Esophagus muscularis mucosa (tissue), 4 donors: Measurements from ENCODE around the gene DNPH1. TPM values are rescaled to one million over a fixed set of nuclear protein-coding genes. Genes with fewer than 3 reads are reported as not detected.
A peak's percentile ranks its signal among the peaks of the same experiment; 100 is the strongest.

Experiments used
- DNase-seq: peaks from one replicate; pipeline ENCODE4 v3.0.0-alpha.2; 2017; ENCODE audit errors: extremely low spot score
- H3K27ac ChIP-seq, 4 donors: fragments of 200-600 bp; sonication (generic); replicated peaks in 1 of 4; 1 replicate in 3 of 4; 2 replicates in 1 of 4; pipeline ENCODE4 v1.5.1; 2016 to 2019; ENCODE audit warnings: mild to moderate bottlenecking in 1 of 4
- H3K27me3 ChIP-seq, 4 donors: fragments of 200-600 bp; sonication (generic); one replicate each; pipeline versions ENCODE4 v1.5.1 to v1.6.0; 2016 to 2019
- H3K36me3 ChIP-seq, 4 donors: fragments of 200-600 bp; sonication (generic); one replicate each; pipeline ENCODE4 v1.5.1; 2016 to 2019
- H3K4me1 ChIP-seq, 4 donors: fragments of 200-600 bp; sonication (generic); one replicate each; pipeline ENCODE4 v1.5.1; 2016 to 2019
- H3K4me3 ChIP-seq, 4 donors: fragments of 200-600 bp; sonication (generic); 1 replicate in 2 of 4; 2 replicates in 2 of 4; pipeline ENCODE4 v1.5.1; 2016 to 2019; ENCODE audit warnings: mild to moderate bottlenecking in 4 of 4, moderate library complexity in 1 of 4
- H3K9me3 ChIP-seq, 4 donors: fragments of 200-600 bp; sonication (generic); 1 replicate in 3 of 4; 2 replicates in 1 of 4; pipeline ENCODE4 v1.5.1; 2016 to 2019
- CTCF ChIP-seq, 3 experiments: fragments of 200-600 bp in 2 of 3; fragments of 450-650 bp in 1 of 3; sonication (generic) in 2 of 3; IDR thresholded peaks; one replicate each; pipeline ENCODE4 v1.5.1; 2017 to 2019; ENCODE audit warnings: antibody characterized with exemption in 3 of 3, mild to moderate bottlenecking in 2 of 3, moderate library complexity in 1 of 3
- EP300 ChIP-seq: sonication (generic); formaldehyde crosslinking; IDR thresholded peaks from one replicate; pipeline ENCODE4 v1.6.1; 2017; ENCODE audit warnings: antibody characterized with exemption
- POLR2A ChIP-seq: fragments of 450-650 bp; IDR thresholded peaks from one replicate; pipeline ENCODE4 v1.6.1; 2017; ENCODE audit warnings: antibody characterized with exemption, moderate library complexity, mild to moderate bottlenecking, low read depth
- POLR2AphosphoS5 ChIP-seq, 2 donors: sonication (generic); formaldehyde crosslinking; IDR thresholded peaks; one replicate each; pipeline ENCODE4 v1.6.1; 2017; ENCODE audit warnings: antibody characterized with exemption in 2 of 2
- WGBS: methylation state at CpG from one replicate; pipeline ENCODE4 v1.1.5; 2018; 5-methylcytosine and 5-hydroxymethylcytosine counted together
- intact Hi-C: fragments of 100-400 bp; cut with DNase I; formaldehyde crosslinking; loops from one replicate; pipeline ENCODE4 v1.15.1; 2023
- total RNA-seq, 4 donors: library from RNA; depleted of rRNA; stranded (reverse); fragments of >200 nt; gene quantifications; one replicate each; pipeline versions ENCODE4 v1.1.0 to v1.2.1, GENCODE V29; 2016

Gene DNPH1
- 10 to 100 TPM; 60.5 to 70.2 (median 65.3) TPM for total RNA-seq

- WGBS = 22% methylated on average over 10 of the region's 82 CpGs
- DNase-seq = no peak
- Histone ChIP-seq H3K9me3 (no peaks in the 10 kb centered on the region), H3K36me3 (peaks cover 0 to 17% (median 4%) of the 10 kb centered on the region in 4 donors), H3K27ac (peak within 1 kb of the TSS; percentile 64 to 79 (median 72)), H3K4me1 (peaks cover 5 to 16% (median 14%) of the 10 kb centered on the region in 4 donors), H3K4me3 (peak within 1 kb of the TSS; percentile 67 to 81 (median 71)), H3K27me3 (no peaks in the 10 kb centered on the region)
- TF ChIP-seq POLR2A (no peak), POLR2AphosphoS5 (IDR thresholded peaks at IDR 0.05) (peak; percentile 33 to 57), CTCF (IDR thresholded peaks at IDR 0.05) (peak; percentile 89 to 99 (median 92))
- intact Hi-C loops = no loop called here
Measured at GRCh38 chr6:43228951-43229802, at the start of gene DNPH1. Gene DNPH1, minus strand, starts transcription at chr6:43229481. Its CDS starts 25 bp downstream, at chr6:43229456.

GRCh38 chr6:43278524-43279078, 49.3 kb upstream of the DNPH1 start:
- WGBS = 41% methylated on average over 4 of the region's 4 CpGs
- DNase-seq = no peak
- no peak for TF ChIP-seq CTCF (IDR thresholded peaks at IDR 0.05)
- H3K27me3 ChIP-seq = peaks cover 0 to 41% (median 5%) of the 10 kb centered on the region in 4 donors
- H3K4me1 ChIP-seq = peaks cover 9 to 43% (median 34%) of the 10 kb centered on the region in 4 donors
- no peaks in the 10 kb centered on the region for H3K36me3 ChIP-seq
- no peak overlapping the region for H3K4me3 ChIP-seq
- intact Hi-C loops = no loop called here
- no peaks in the 10 kb centered on the region for H3K9me3 ChIP-seq
- H3K27ac ChIP-seq = peak overlapping the region; percentile 23 to 69 (median 64)

- TF ChIP-seq POLR2A (no peak), EP300 (no peak), POLR2AphosphoS5 (IDR thresholded peaks at IDR 0.05) (no peak), CTCF (IDR thresholded peaks at IDR 0.05) (no peak)
- intact Hi-C loops = no loop called here
- H3K27me3 ChIP-seq = peaks cover 0 to 34% (median 5%) of the 10 kb centered on the region in 4 donors
- H3K4me3 ChIP-seq = no peak overlapping the region
- no peaks in the 10 kb centered on the region for H3K36me3 ChIP-seq
- no peaks in the 10 kb centered on the region for H3K9me3 ChIP-seq
- 78% methylated on average over 11 of the region's 13 CpGs for WGBS
- H3K27ac ChIP-seq = peak overlapping the region; percentile 23 to 69 (median 64)
- no peak for DNase-seq
- peaks cover 9 to 43% (median 34%) of the 10 kb centered on the region in 4 donors for H3K4me1 ChIP-seq
Measured at GRCh38 chr6:43277643-43278523, 48.6 kb upstream of the DNPH1 start.

GRCh38 chr6:43277306-43277642, 48.0 kb upstream of the DNPH1 start:
- peak overlapping the region in 1 of 4 donors; percentile 66 for H3K27ac ChIP-seq
- H3K4me1 ChIP-seq = peaks cover 9 to 43% (median 34%) of the 10 kb centered on the region in 4 donors
- TF ChIP-seq POLR2A (no peak), POLR2AphosphoS5 (IDR thresholded peaks at IDR 0.05) (no peak), EP300 (no peak), CTCF (IDR thresholded peaks at IDR 0.05) (no peak)
- WGBS = 79% methylated on average over 6 of the region's 6 CpGs
- no peak overlapping the region for H3K4me3 ChIP-seq
- peaks cover 0 to 28% (median 5%) of the 10 kb centered on the region in 4 donors for H3K27me3 ChIP-seq
- intact Hi-C loops = no loop called here
- H3K36me3 ChIP-seq = no peaks in the 10 kb centered on the region
- no peaks in the 10 kb centered on the region for H3K9me3 ChIP-seq
- no peak for DNase-seq
